ENCODE results near the gene ANKRD11.
"Not testable (repeated sequence)": the region's sequence is repeated elsewhere in the genome, so short reads cannot be mapped to it uniquely, and the experiment has no call there.

Gene ANKRD11

GRCh38 chr16:89311636-89312035 is 178.7 kb downstream of the ANKRD11 start:
- DNase-seq, result no peak

GRCh38 chr16:89309438-89310122 is 180.8 kb downstream of the ANKRD11 start:
- no peak for DNase-seq

GRCh38 chr16:89308391-89309333 is 181.7 kb downstream of the ANKRD11 start:
- DNase-seq, result no peak

GRCh38 chr16:89307421-89307805 is 182.9 kb downstream of the ANKRD11 start:
- DNase-seq, result no peak

- DNase-seq, result not testable (repeated sequence)
Measured at GRCh38 chr16:89306457-89307420, 183.6 kb downstream of the ANKRD11 start.

GRCh38 chr16:89304941-89305705 is 185.2 kb downstream of the ANKRD11 start:
- DNase-seq, result no peak

- DNase-seq, result no peak
Measured at GRCh38 chr16:89304181-89304851, 186.0 kb downstream of the ANKRD11 start.

- no peak for DNase-seq
Measured at GRCh38 chr16:89303617-89304016, 186.7 kb downstream of the ANKRD11 start.

- no peak for DNase-seq
Measured at GRCh38 chr16:89300976-89301360, 189.4 kb downstream of the ANKRD11 start.

GRCh38 chr16:89300311-89300975 is 189.9 kb downstream of the ANKRD11 start:
- DNase-seq, result no peak

GRCh38 chr16:89299357-89300111 is 190.8 kb downstream of the ANKRD11 start:
- not testable (repeated sequence) for DNase-seq

- DNase-seq, result no peak
Measured at GRCh38 chr16:89298623-89299225, 191.6 kb downstream of the ANKRD11 start.

GRCh38 chr16:89297910-89298545 is 192.3 kb downstream of the ANKRD11 start:
- DNase-seq, result no peak

GRCh38 chr16:89297156-89297874 is 193.0 kb downstream of the ANKRD11 start:
- no peak for DNase-seq

- DNase-seq, result no peak
Measured at GRCh38 chr16:89295915-89296314, 194.4 kb downstream of the ANKRD11 start.

GRCh38 chr16:89295071-89295900 is 195.1 kb downstream of the ANKRD11 start:
- DNase-seq, result no peak

- DNase-seq, result no peak
Measured at GRCh38 chr16:89294486-89294885, 195.9 kb downstream of the ANKRD11 start.

Measured in cortex of kidney (tissue), 1 donor.